Transverse colon (tissue), 4 donors: Measurements from ENCODE around the gene SH2D2A. TPM values are rescaled to one million over a fixed set of nuclear protein-coding genes. Genes with fewer than 3 reads are reported as not detected.

Experiments used
- DNase-seq: peaks from one replicate; pipeline ENCODE4 v3.0.0-alpha.2; 2019
- H3K27ac ChIP-seq, 4 donors: fragments of 200-600 bp; sonication (generic); 2 replicates each; pipeline ENCODE4 v1.5.1; 2016 to 2018; ENCODE audit warnings: inconsistent platforms in 4 of 4
- H3K27me3 ChIP-seq: fragments of 200-600 bp; sonication (generic); 2 replicates; pipeline ENCODE4 v1.5.1; 2017; ENCODE audit warnings: inconsistent platforms
- H3K36me3 ChIP-seq, 4 donors: fragments of 200-600 bp; sonication (generic); 2 replicates each; pipeline ENCODE4 v1.5.1; 2017 to 2019; ENCODE audit warnings: inconsistent platforms in 4 of 4
- H3K4me1 ChIP-seq, 4 donors: fragments of 200-600 bp; sonication (generic); 2 replicates each; pipeline ENCODE4 v1.5.1; 2017 to 2020; ENCODE audit warnings: inconsistent platforms in 4 of 4
- H3K4me3 ChIP-seq, 4 donors: fragments of 200-600 bp; sonication (generic); 1 replicate in 1 of 4; 2 replicates in 3 of 4; pipeline versions ENCODE4 v1.5.1 to v1.6.1; 2017 to 2019; ENCODE audit warnings: inconsistent platforms in 4 of 4
- H3K9me3 ChIP-seq, 2 donors: fragments of 200-600 bp; sonication (generic); 2 replicates each; pipeline ENCODE4 v1.5.1; 2017 to 2019; ENCODE audit warnings: inconsistent platforms in 2 of 2
- CTCF ChIP-seq, 5 experiments: fragments of 200-600 bp in 3 of 5; fragments of 450-650 bp in 2 of 5; sonication (generic) in 3 of 5; IDR thresholded peaks; 1 replicate in 2 of 5; 2 replicates in 3 of 5; pipeline ENCODE4 v1.5.1; 2016 to 2017; ENCODE audit warnings: antibody characterized with exemption in 5 of 5, inconsistent platforms in 3 of 5, mild to moderate bottlenecking in 2 of 5, moderate library complexity in 1 of 5
- EP300 ChIP-seq: sonication (generic); formaldehyde crosslinking; IDR thresholded peaks from one replicate; pipeline ENCODE4 v1.6.1; 2017; ENCODE audit warnings: antibody characterized with exemption, low read depth
- POLR2A ChIP-seq: fragments of 450-650 bp; IDR thresholded peaks from one replicate; pipeline ENCODE4 v1.6.1; 2016; ENCODE audit warnings: antibody characterized with exemption, mild to moderate bottlenecking, moderate library complexity
- POLR2AphosphoS5 ChIP-seq, 3 donors: sonication (generic); formaldehyde crosslinking; IDR thresholded peaks; one replicate each; pipeline ENCODE4 v1.6.1; 2016; ENCODE audit warnings: antibody characterized with exemption in 3 of 3
- WGBS, 2 donors: methylation state at CpG; one replicate each; pipeline ENCODE4 v1.1.5; 2018; ENCODE audit warnings: low coverage in 1 of 2; 5-methylcytosine and 5-hydroxymethylcytosine counted together
- in situ Hi-C, 4 donors: fragments of 200-750 bp; cut with MboI; loops; one replicate each; pipeline versions ENCODE4 v1.15.0 to v1.15.1; 2017; ENCODE audit warnings: low sequenced_read_pairs in 3 of 4, low pct_ligation_motif_present in 1 of 4, low pct_unique_long_range_greater_than_20kb in 1 of 4
- intact Hi-C: fragments of 100-400 bp; cut with DNase I; formaldehyde crosslinking; loops from one replicate; pipeline ENCODE4 v1.15.1; 2023; ENCODE audit warnings: low total_unique reads
- total RNA-seq, 4 donors: library from RNA; depleted of rRNA; stranded (reverse); fragments of >200 nt; gene quantifications; one replicate each; pipeline ENCODE4 v1.1.0, GENCODE V29; 2016

The SH2D2A gene
- total RNA-seq, 4 donors from 2014 or later, result 1.9 to 5.9 (median 3.4) TPM; not detected in 1

- H3K36me3 ChIP-seq, result peaks cover 0 to 26% (median 7%) of the 10 kb centered on the region in 4 donors
- no peak for DNase-seq
- intact Hi-C loops (no loop called here), in situ Hi-C loops (no loop called here)
- no peak overlapping the region for H3K27ac ChIP-seq
- TF ChIP-seq CTCF (IDR thresholded peaks at IDR 0.05), result no peak
- no peak for TF ChIP-seq POLR2A
- no peak for TF ChIP-seq POLR2AphosphoS5 (IDR thresholded peaks at IDR 0.05)
- TF ChIP-seq EP300, result no peak
- H3K4me1 ChIP-seq, result peaks cover 0 to 11% (median 4%) of the 10 kb centered on the region in 4 donors
- no peaks in the 10 kb centered on the region for H3K9me3 ChIP-seq
- H3K4me3 ChIP-seq, result no peak overlapping the region
- no peaks in the 10 kb centered on the region for H3K27me3 ChIP-seq
Measured at GRCh38 chr1:156781585-156782186, 35.0 kb downstream of the SH2D2A start.

GRCh38 chr1:156777573-156777972 is 39.1 kb downstream of the SH2D2A start:
- TF ChIP-seq EP300 (no peak), CTCF (IDR thresholded peaks at IDR 0.05) (no peak), POLR2AphosphoS5 (IDR thresholded peaks at IDR 0.05) (no peak), POLR2A (no peak)
- no peak overlapping the region for H3K4me3 ChIP-seq
- no peaks in the 10 kb centered on the region for H3K9me3 ChIP-seq
- in situ Hi-C loops, result no loop called here
- intact Hi-C loops, result no loop called here
- peaks cover 3 to 18% (median 10%) of the 10 kb centered on the region in 4 donors for H3K4me1 ChIP-seq
- DNase-seq, result no peak
- 52 to 100% methylated on average over 1 of the region's 1 CpG for WGBS, 2 donors
- no peaks in the 10 kb centered on the region for H3K27me3 ChIP-seq
- H3K27ac ChIP-seq, result no peak overlapping the region
- H3K36me3 ChIP-seq, result peaks cover 0 to 6% (median 0%) of the 10 kb centered on the region in 4 donors

GRCh38 chr1:156776942-156777341 is 39.7 kb downstream of the SH2D2A start:
- Histone ChIP-seq H3K27ac (no peak overlapping the region), H3K4me1 (peaks cover 3 to 25% (median 11%) of the 10 kb centered on the region in 4 donors), H3K36me3 (peaks cover 0 to 10% (median 0%) of the 10 kb centered on the region in 4 donors), H3K9me3 (no peaks in the 10 kb centered on the region), H3K27me3 (no peaks in the 10 kb centered on the region), H3K4me3 (no peak overlapping the region)
- intact Hi-C loops (no loop called here), in situ Hi-C loops (no loop called here)
- TF ChIP-seq POLR2A (no peak), CTCF (IDR thresholded peaks at IDR 0.05) (no peak), EP300 (no peak), POLR2AphosphoS5 (IDR thresholded peaks at IDR 0.05) (no peak)
- WGBS, 2 donors, result 74 to 82% methylated on average over 3 to 4 of the region's 4 CpGs
- DNase-seq, result no peak

GRCh38 chr1:156775799-156776198 is 40.8 kb downstream of the SH2D2A start:
- no peak overlapping the region for H3K4me3 ChIP-seq
- intact Hi-C loops (no loop called here), in situ Hi-C loops (no loop called here)
- H3K36me3 ChIP-seq, result peaks cover 0 to 12% (median 1%) of the 10 kb centered on the region in 4 donors
- no peaks in the 10 kb centered on the region for H3K27me3 ChIP-seq
- peaks cover 4 to 36% (median 14%) of the 10 kb centered on the region in 4 donors for H3K4me1 ChIP-seq
- WGBS, 2 donors, result 77 to 100% methylated on average over 2 to 5 of the region's 5 CpGs
- DNase-seq, result no peak
- no peaks in the 10 kb centered on the region for H3K9me3 ChIP-seq
- no peak overlapping the region for H3K27ac ChIP-seq
- TF ChIP-seq CTCF (IDR thresholded peaks at IDR 0.05), result no peak
